Neutrophil (primary cell): ENCODE data around the gene SCPEP1.

ENCODE experiments used
- H3K27ac ChIP-seq: fragments of 200-600 bp; sonication (generic); 2 replicates; pipeline ENCODE4 v1.5.1; 2016; ENCODE audit warnings: mild to moderate bottlenecking, moderate library complexity
- H3K27me3 ChIP-seq: fragments of 200-600 bp; sonication (generic); 2 replicates; pipeline ENCODE4 v1.6.0; 2016; ENCODE audit warnings: mild to moderate bottlenecking
- H3K36me3 ChIP-seq: fragments of 200-600 bp; sonication (generic); 2 replicates; pipeline ENCODE4 v1.5.1; 2017
- H3K4me1 ChIP-seq, 2 experiments: fragments of 200-600 bp in 1 of 2; sonication (generic) in 1 of 2; 1 replicate in 1 of 2; 2 replicates in 1 of 2; pipeline versions ENCODE4 v1.5.1 to v1.6.1; 2013 to 2016; ENCODE audit warnings: low read depth in 1 of 2, low read length in 1 of 2, mild to moderate bottlenecking in 1 of 2, moderate library complexity in 1 of 2; ENCODE audit not compliant: control insufficient read depth in 1 of 2, insufficient read depth in 1 of 2
- H3K4me3 ChIP-seq, 2 experiments: fragments of 200-600 bp in 1 of 2; sonication (generic) in 1 of 2; 1 replicate in 1 of 2; 2 replicates in 1 of 2; pipeline ENCODE4 v1.5.1; 2013 to 2016; ENCODE audit warnings: low read depth in 1 of 2, low read length in 1 of 2, mild to moderate bottlenecking in 1 of 2, moderate library complexity in 1 of 2
- H3K9me3 ChIP-seq: fragments of 200-600 bp; sonication (generic); 2 replicates; pipeline ENCODE4 v1.5.1; 2016
- TF ChIP-seq, protein P1 (sequence below): fragments of 200-600 bp; sonication (generic); IDR thresholded peaks from 2 replicates; pipeline ENCODE4 v1.5.1; 2016; ENCODE audit warnings: antibody characterized with exemption

SCPEP1 gene

DNA sequence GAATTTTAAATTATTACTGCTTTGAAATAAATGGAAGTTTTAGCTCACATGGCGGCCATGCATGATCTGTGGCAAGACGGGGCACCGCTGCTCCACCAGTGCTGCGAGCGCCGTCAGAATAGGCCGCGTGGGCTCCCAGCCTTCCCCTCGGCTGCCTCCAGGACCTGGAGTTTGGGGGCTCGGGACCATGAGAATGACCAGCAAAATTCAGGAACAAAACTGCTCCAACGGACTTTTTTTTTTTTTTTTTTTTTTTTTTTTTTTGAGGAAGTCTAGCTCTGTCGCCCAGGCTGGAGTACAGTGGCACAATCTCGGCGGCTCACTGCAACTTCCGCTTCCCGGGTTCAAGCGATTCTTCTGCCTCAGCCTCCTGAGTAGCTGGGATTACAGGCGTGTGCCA is 68.8 kb downstream of the SCPEP1 start:
- peaks cover 83% of the 10 kb centered on the region for H3K27me3 ChIP-seq
- TF ChIP-seq, protein P1, sequence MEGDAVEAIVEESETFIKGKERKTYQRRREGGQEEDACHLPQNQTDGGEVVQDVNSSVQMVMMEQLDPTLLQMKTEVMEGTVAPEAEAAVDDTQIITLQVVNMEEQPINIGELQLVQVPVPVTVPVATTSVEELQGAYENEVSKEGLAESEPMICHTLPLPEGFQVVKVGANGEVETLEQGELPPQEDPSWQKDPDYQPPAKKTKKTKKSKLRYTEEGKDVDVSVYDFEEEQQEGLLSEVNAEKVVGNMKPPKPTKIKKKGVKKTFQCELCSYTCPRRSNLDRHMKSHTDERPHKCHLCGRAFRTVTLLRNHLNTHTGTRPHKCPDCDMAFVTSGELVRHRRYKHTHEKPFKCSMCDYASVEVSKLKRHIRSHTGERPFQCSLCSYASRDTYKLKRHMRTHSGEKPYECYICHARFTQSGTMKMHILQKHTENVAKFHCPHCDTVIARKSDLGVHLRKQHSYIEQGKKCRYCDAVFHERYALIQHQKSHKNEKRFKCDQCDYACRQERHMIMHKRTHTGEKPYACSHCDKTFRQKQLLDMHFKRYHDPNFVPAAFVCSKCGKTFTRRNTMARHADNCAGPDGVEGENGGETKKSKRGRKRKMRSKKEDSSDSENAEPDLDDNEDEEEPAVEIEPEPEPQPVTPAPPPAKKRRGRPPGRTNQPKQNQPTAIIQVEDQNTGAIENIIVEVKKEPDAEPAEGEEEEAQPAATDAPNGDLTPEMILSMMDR: no peak
- peak overlapping the region; percentile 35 to 55 for H3K4me3 ChIP-seq
- H3K4me1 ChIP-seq: peaks cover 16 to 22% of the 10 kb centered on the region in 2 experiments
- H3K27ac ChIP-seq: no peak overlapping the region
- no peaks in the 10 kb centered on the region for H3K36me3 ChIP-seq
- no peaks in the 10 kb centered on the region for H3K9me3 ChIP-seq

DNA sequence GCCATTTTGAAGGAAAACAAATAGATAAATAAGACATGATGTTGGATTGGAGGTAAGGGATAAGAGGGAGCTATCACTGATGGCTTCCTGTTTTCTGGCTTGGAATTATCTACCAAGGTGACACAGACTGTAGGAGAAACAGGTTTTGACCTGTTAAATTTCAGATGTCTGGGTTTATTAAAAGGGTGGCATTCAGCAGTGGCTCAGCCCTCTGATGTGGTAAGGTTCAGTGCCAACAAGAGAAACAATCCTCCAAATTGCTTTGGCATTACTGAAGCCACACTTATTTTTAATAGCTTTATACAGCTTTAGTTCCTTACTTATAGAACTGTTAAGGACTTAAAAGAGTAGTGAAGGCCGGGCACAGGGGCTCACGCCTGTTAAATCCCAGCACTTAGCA is 70.2 kb downstream of the SCPEP1 start:
- no peak overlapping the region for H3K27ac ChIP-seq
- peaks cover 16 to 22% of the 10 kb centered on the region in 2 experiments for H3K4me1 ChIP-seq
- H3K27me3 ChIP-seq: peaks cover 70% of the 10 kb centered on the region
- H3K4me3 ChIP-seq: no peak overlapping the region
- TF ChIP-seq, protein P1: no peak
- no peaks in the 10 kb centered on the region for H3K9me3 ChIP-seq
- H3K36me3 ChIP-seq: no peaks in the 10 kb centered on the region

DNA sequence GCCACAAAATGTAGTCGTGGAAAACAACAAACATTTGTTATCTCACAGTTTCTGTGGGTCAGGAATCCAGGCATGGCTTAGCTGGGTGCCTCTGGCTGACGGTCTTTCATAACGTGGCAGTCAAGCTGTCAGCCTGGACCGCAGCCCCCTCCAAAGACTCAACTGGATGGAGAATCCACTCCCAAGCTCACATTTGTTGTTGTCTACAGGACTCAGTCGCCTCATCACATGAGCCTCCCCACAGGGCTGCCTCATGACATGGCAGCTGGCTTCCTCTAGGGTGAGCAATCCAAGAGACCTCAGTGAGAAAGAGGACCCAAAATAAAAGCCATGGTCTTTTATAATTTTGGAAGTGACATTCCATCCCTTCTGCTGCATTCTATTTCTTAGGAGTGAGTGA is 72.4 kb downstream of the SCPEP1 start:
- peaks cover 15 to 18% of the 10 kb centered on the region in 2 experiments for H3K4me1 ChIP-seq
- no peak overlapping the region for H3K27ac ChIP-seq
- H3K36me3 ChIP-seq: no peaks in the 10 kb centered on the region
- TF ChIP-seq, protein P1: no peak
- H3K9me3 ChIP-seq: no peaks in the 10 kb centered on the region
- no peak overlapping the region for H3K4me3 ChIP-seq
- H3K27me3 ChIP-seq: peaks cover 48% of the 10 kb centered on the region

DNA sequence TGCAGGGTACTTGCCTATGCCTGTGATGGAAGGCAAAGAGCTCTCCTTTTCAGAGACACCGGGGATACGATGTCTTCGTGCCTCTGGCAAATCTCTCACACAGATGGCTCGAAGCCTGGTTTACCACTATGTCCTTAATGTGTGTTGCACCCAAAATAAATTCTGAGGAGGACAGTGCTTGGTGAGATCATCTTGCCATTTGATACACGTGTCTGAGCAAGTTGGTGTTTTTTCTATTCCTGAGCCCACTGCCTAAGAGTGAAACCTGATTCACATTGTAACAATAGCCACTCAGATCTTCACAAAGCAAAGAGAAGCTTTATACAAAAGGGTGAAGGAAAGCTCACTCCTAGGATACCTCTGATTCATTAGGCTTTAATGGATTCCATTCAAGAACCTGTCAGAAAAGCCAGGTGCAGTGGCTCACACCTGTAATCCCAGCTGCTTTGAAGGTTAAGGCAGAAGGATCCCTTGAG is 74.0 kb downstream of the SCPEP1 start:
- no peaks in the 10 kb centered on the region for H3K9me3 ChIP-seq
- H3K4me1 ChIP-seq: peaks cover 0 to 2% of the 10 kb centered on the region in 2 experiments
- no peak overlapping the region for H3K27ac ChIP-seq
- TF ChIP-seq, protein P1: no peak
- no peak overlapping the region for H3K4me3 ChIP-seq
- H3K36me3 ChIP-seq: no peaks in the 10 kb centered on the region
- H3K27me3 ChIP-seq: peaks cover 31% of the 10 kb centered on the region
